NCI-H446 (cell line): Measurements from ENCODE around the gene EXD1.
"Not testable (repeated sequence)": the region's sequence is repeated elsewhere in the genome, so short reads cannot be mapped to it uniquely, and the experiment has no call there.

Experiments used
- DNase-seq, 2 experiments: peaks; one replicate each; lab custom pipeline; 2025; lab: John Stamatoyannopoulos, UW

The EXD1 gene

GRCh38 chr15:41148065-41148464 is 82.5 kb downstream of the EXD1 start:
- no peak for DNase-seq

- no peak for DNase-seq
Measured at GRCh38 chr15:41139619-41140018, 90.9 kb downstream of the EXD1 start.

- DNase-seq: not testable (repeated sequence)
Measured at GRCh38 chr15:41139112-41139511, 91.4 kb downstream of the EXD1 start.

- not testable (repeated sequence) for DNase-seq
Measured at GRCh38 chr15:41135580-41135979, 95.0 kb downstream of the EXD1 start.

GRCh38 chr15:41133454-41133853 is 97.1 kb downstream of the EXD1 start:
- no peak for DNase-seq
